ENCODE measurements around the gene HCFC1R1.

DNA sequence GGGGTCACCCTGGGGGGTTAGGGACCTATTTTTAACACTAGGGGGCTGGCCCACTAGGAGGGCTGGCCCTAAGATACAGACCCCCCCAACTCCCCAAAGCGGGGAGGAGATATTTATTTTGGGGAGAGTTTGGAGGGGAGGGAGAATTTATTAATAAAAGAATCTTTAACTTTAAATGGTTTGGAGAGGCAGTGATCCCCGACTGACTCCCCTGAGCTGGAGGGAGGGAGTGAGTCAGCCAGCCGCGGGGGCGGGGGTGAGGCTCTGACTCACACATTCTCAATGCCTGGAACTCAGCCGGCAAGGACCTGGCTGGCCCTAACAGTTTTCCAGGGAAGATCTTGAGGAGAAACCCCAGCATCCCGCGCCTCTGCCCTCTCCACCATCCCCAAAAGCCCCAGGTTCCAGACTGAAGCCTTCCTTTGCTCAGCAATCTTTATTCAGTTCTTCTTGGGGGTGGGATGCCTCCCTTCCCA, 1.5 kb downstream of the HCFC1R1 start:
- TF ChIP-seq EZH2 (IDR thresholded peaks at IDR 0.05; ENCODE audit: low read depth, low read length, severe bottlenecking) (no peak), GABPA (IDR thresholded peaks at IDR 0.05; ENCODE audit: borderline replicate concordance, insufficient read depth, low read length) (no peak)

All from H1 (cell line).